GM18499 (cell line): Measurements from ENCODE around the gene GRK7.

Experiments used
- ATAC-seq: cut with Tn5 transposase; IDR thresholded peaks from one replicate; pipeline ENCODE4 v1.9.1; 2021; ENCODE audit warnings: moderate number of reproducible peaks; ENCODE audit not compliant: insufficient read depth, unreplicated experiment

The GRK7 gene

GRCh38 chr3:141763088-141763750, at the start of gene GRK7:
TSS of gene GRK7 (plus strand) at chr3:141763408. CDS start at chr3:141778285, 14,877 bp downstream.
- no peak for ATAC-seq

- ATAC-seq: no peak
These were observed 48.5 kb upstream of the GRK7 start for GRCh38 chr3:141714671-141715070.

GRCh38 chr3:141722081-141722480, 41.1 kb upstream of the GRK7 start:
- ATAC-seq: no peak

- ATAC-seq: no peak
These were observed 40.6 kb upstream of the GRK7 start for GRCh38 chr3:141722648-141723047.

- ATAC-seq: no peak
These were observed 40.0 kb upstream of the GRK7 start for GRCh38 chr3:141723255-141723654.

- ATAC-seq: no peak
These were observed 39.0 kb upstream of the GRK7 start for GRCh38 chr3:141724186-141724585.

- ATAC-seq: no peak
These were observed 38.2 kb upstream of the GRK7 start for GRCh38 chr3:141725036-141725435.

- ATAC-seq: no peak
These were observed 36.7 kb upstream of the GRK7 start for GRCh38 chr3:141726483-141726882.

GRCh38 chr3:141728355-141728892, 34.8 kb upstream of the GRK7 start:
- ATAC-seq: no peak

GRCh38 chr3:141729240-141729639, 34.0 kb upstream of the GRK7 start:
- no peak for ATAC-seq

GRCh38 chr3:141735176-141735575, 28.0 kb upstream of the GRK7 start:
- ATAC-seq: no peak

- no peak for ATAC-seq
These were observed 27.3 kb upstream of the GRK7 start for GRCh38 chr3:141735770-141736465.

GRCh38 chr3:141737093-141737492, 26.1 kb upstream of the GRK7 start:
- no peak for ATAC-seq

GRCh38 chr3:141737678-141738021, 25.6 kb upstream of the GRK7 start:
- ATAC-seq: no peak

- ATAC-seq: peak; percentile 87
These were observed 25.0 kb upstream of the GRK7 start, which contains the start of gene RNF7 for GRCh38 chr3:141738022-141738890. TSS of gene RNF7 (plus strand) at chr3:141738298. CDS start at chr3:141738342, 44 bp downstream.

GRCh38 chr3:141738891-141739363, 24.3 kb upstream of the GRK7 start:
- no peak for ATAC-seq

- ATAC-seq: no peak
These were observed 23.5 kb upstream of the GRK7 start for GRCh38 chr3:141739731-141740130.

- ATAC-seq: no peak
These were observed 22.9 kb upstream of the GRK7 start for GRCh38 chr3:141740349-141740748.

GRCh38 chr3:141743305-141743704, 19.9 kb upstream of the GRK7 start:
- no peak for ATAC-seq

- no peak for ATAC-seq
These were observed 16.2 kb upstream of the GRK7 start for GRCh38 chr3:141746962-141747361.

GRCh38 chr3:141753399-141753798, 9.8 kb upstream of the GRK7 start:
- no peak for ATAC-seq
